Lung (tissue), 12 donors: ENCODE results near the gene AKAP13. TPM values are rescaled to one million over a fixed set of nuclear protein-coding genes. Genes with fewer than 3 reads are reported as not detected.

Experiments used
- ATAC-seq: fragments of 200-7000 bp; cut with Tn5 transposase; one replicate; pipeline ENCODE4 v1.9.1; 2020; ENCODE audit warnings: moderate number of reproducible peaks; ENCODE audit not compliant: insufficient read depth, low FRiP score
- DNase-seq, 3 donors: peaks; one replicate each; pipeline ENCODE4 v3.0.0-alpha.2; 2013 to 2017
- H3K27ac ChIP-seq, 2 donors: one replicate each; pipeline ENCODE4 v1.5.1; 2013; ENCODE audit warnings: mild to moderate bottlenecking in 2 of 2, moderate library complexity in 2 of 2, control low read depth in 1 of 2, inconsistent platforms in 1 of 2, low read depth in 1 of 2, low read length in 1 of 2
- H3K27me3 ChIP-seq, 3 donors: one replicate each; pipeline ENCODE4 v1.5.1; 2013; ENCODE audit warnings: low read length in 2 of 3; ENCODE audit not compliant: control insufficient read depth in 3 of 3, insufficient read depth in 3 of 3
- H3K36me3 ChIP-seq, 4 donors: one replicate each; pipeline ENCODE4 v1.5.1; 2013; ENCODE audit warnings: low read length in 4 of 4, mild to moderate bottlenecking in 1 of 4, moderate library complexity in 1 of 4; ENCODE audit not compliant: control insufficient read depth in 4 of 4, insufficient read depth in 4 of 4
- H3K4me1 ChIP-seq, 5 donors: one replicate each; pipeline ENCODE4 v1.5.1; 2013; ENCODE audit warnings: low read length in 5 of 5, mild to moderate bottlenecking in 2 of 5, moderate library complexity in 1 of 5; ENCODE audit not compliant: control insufficient read depth in 5 of 5, insufficient read depth in 5 of 5
- H3K4me3 ChIP-seq: one replicate; pipeline ENCODE4 v1.5.1; 2013; ENCODE audit warnings: mild to moderate bottlenecking, control low read depth, moderate library complexity
- H3K9ac ChIP-seq, 2 donors: one replicate each; pipeline ENCODE4 v1.5.1; 2013; ENCODE audit warnings: low read length in 2 of 2, control low read depth in 1 of 2; ENCODE audit not compliant: insufficient read depth in 1 of 2
- H3K9me3 ChIP-seq, 4 donors: one replicate each; pipeline ENCODE4 v1.5.1; 2013; ENCODE audit warnings: low read length in 3 of 4, mild to moderate bottlenecking in 1 of 4, moderate library complexity in 1 of 4; ENCODE audit not compliant: control insufficient read depth in 4 of 4, insufficient read depth in 3 of 4
- CTCF ChIP-seq: IDR thresholded peaks from 2 replicates; pipeline ENCODE4 v1.5.1; 2012; ENCODE audit warnings: mild to moderate bottlenecking; ENCODE audit errors: control extremely low read depth, extremely low read depth
- WGBS, 2 donors: extraction: QIAGEN DNeasy Blood & Tissue Kit; methylation state at CpG; one replicate each; pipeline ENCODE4 v1.1.7; 2013; 5-methylcytosine and 5-hydroxymethylcytosine counted together
- polyA plus RNA-seq, 2 donors: library from polyadenylated mRNA; stranded (reverse); fragments of 200-250 nt; gene quantifications; one replicate each; pipeline ENCODE4 v1.2.1, GENCODE V29; 2013
- total RNA-seq, 2 donors: library from RNA; depleted of rRNA in 1 of 2; stranded (reverse); fragments of >200 nt in 1 of 2; gene quantifications; one replicate each; pipeline ENCODE4 v1.2.1, GENCODE V29; 2014 to 2021
- donor health status: control.
- donor health status: control.
- donor health status: Bipolar disorder and iron deficiency.
- donor health status: healthy.
- donor health status: DM: yes; HTN: yes; CAD: no.

AKAP13 gene
- total and polyA plus RNA-seq, 4 donors: 102 to 1,115 (median 259) TPM

DNA sequence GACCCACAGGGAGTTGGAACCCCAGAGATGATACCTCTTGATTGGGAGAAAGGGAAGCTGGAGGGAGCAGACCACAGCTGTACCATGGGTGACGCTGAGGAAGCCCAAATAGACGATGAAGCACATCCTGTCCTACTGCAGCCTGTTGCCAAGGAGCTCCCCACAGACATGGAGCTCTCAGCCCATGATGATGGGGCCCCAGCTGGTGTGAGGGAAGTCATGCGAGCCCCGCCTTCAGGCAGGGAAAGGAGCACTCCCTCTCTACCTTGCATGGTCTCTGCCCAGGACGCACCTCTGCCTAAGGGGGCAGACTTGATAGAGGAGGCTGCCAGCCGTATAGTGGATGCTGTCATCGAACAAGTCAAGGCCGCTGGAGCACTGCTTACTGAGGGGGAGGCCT lies 201.1 kb downstream of the AKAP13 start:
- DNase-seq (no peak), ATAC-seq (no peak)
- Histone ChIP-seq H3K4me3 (no peak overlapping the region), H3K9ac (no peak overlapping the region), H3K9me3 (no peaks in the 10 kb centered on the region), H3K27me3 (no peaks in the 10 kb centered on the region), H3K27ac (peak overlapping the region; percentile 94 to 98), H3K4me1 (peaks cover 0 to 38% (median 11%) of the 10 kb centered on the region in 5 donors), H3K36me3 (peaks cover 0 to 31% (median 21%) of the 10 kb centered on the region in 4 donors)
- no peak for TF ChIP-seq CTCF
- WGBS, 2 donors: 59 to 70% methylated on average over 8 of the region's 8 CpGs

DNA sequence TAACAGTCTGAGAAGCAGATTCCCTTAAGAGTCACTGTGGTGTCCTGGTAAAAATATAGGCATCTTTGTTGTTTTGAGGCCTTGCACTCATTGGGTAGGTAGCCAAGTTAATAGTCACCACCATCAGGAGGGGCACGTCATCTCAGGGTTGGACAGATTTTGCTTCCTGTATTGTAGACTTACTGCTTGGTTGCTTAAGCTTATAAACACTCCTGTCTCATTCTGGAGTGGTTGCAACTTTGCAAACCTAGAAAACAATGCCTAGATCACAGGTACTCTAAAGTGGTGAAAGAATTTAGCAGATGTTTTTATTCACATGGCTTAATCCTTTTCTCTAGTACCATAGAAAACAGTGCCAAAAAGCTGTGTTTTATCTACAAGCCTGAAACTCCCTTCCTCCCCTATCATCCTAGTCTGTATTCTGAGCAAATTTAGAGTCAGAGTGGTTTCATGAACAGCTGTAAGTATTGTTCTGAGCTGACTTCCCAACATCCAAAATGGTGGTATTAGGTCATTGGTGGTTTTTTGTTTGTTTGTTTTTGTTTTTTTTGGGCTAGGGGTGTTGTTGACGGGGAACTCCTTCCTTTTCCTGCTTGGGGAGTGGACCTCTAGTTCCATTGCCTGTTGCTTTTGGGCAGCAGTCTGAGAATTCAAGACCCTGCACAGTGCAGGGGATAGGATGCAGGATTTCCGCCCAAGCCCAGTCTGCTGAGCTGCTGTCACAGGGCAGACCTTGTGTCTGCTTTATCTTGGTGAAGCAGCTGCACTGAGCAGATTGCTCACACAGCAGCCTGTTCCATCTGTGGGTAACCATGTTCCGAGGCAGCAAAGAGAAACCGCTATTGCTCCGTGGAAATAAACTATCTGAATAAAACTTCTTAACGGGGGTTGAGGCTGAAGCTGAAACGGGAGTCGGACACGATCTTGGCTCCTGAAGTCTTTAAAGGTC lies 202.0 kb downstream of the AKAP13 start:
- Histone ChIP-seq H3K9ac (peak overlapping the region in 1 of 2 donors; percentile 47), H3K9me3 (no peaks in the 10 kb centered on the region), H3K4me3 (peak overlapping the region; percentile 30), H3K27ac (peak overlapping the region; percentile 94 to 98), H3K27me3 (no peaks in the 10 kb centered on the region), H3K36me3 (peaks cover 0 to 31% (median 24%) of the 10 kb centered on the region in 4 donors), H3K4me1 (peaks cover 0 to 38% (median 11%) of the 10 kb centered on the region in 5 donors)
- no peak for TF ChIP-seq CTCF
- WGBS, 2 donors: 7 to 13% methylated on average over 10 of the region's 10 CpGs
- peak; percentile 31 to 55 (median 43) for DNase-seq
- ATAC-seq: peak; percentile 32

- Histone ChIP-seq H3K4me3 (no peak overlapping the region), H3K4me1 (peaks cover 0 to 43% (median 14%) of the 10 kb centered on the region in 5 donors), H3K36me3 (peaks cover 0 to 31% (median 24%) of the 10 kb centered on the region in 4 donors), H3K9ac (peak overlapping the region in 1 of 2 donors; percentile 47), H3K27me3 (no peaks in the 10 kb centered on the region), H3K27ac (peak overlapping the region; percentile 84 to 94), H3K9me3 (no peaks in the 10 kb centered on the region)
- 27 to 34% methylated on average over 4 of the region's 4 CpGs for WGBS, 2 donors
- ATAC-seq: no peak
- no peak for DNase-seq
- TF ChIP-seq CTCF: no peak
These were observed 203.0 kb downstream of the AKAP13 start for GRCh38 chr15:85583442-85583841.
